Lower lobe of right lung (tissue), 2 donors: ENCODE results near the gene SFPQ. TPM values are rescaled to one million over a fixed set of nuclear protein-coding genes. Genes with fewer than 3 reads are reported as not detected.

Experiments
- ATAC-seq, 2 donors: fragments of 200-7000 bp; cut with Tn5 transposase; one replicate each; pipeline ENCODE4 v1.9.1; 2020 to 2022; ENCODE audit warnings: mild to moderate bottlenecking in 2 of 2, moderate library complexity in 2 of 2
- DNase-seq: peaks from one replicate; pipeline ENCODE4 v3.0.0-alpha.2; 2020
- H3K27ac ChIP-seq: fragments of 200-600 bp; one replicate; pipeline ENCODE4 v1.8.0; 2022
- H3K27me3 ChIP-seq: fragments of 200-600 bp; one replicate; pipeline ENCODE4 v1.8.0; 2022; ENCODE audit warnings: low read depth
- H3K36me3 ChIP-seq: fragments of 200-600 bp; one replicate; pipeline ENCODE4 v1.8.0; 2022; ENCODE audit warnings: mild to moderate bottlenecking
- H3K4me1 ChIP-seq: fragments of 200-600 bp; one replicate; pipeline ENCODE4 v1.8.0; 2022
- H3K4me3 ChIP-seq: fragments of 200-600 bp; one replicate; pipeline ENCODE4 v1.8.0; 2022; ENCODE audit warnings: mild to moderate bottlenecking
- H3K9me3 ChIP-seq: fragments of 200-600 bp; one replicate; pipeline ENCODE4 v1.8.0; 2022
- intact Hi-C: fragments of 100-400 bp; cut with DNase I; formaldehyde crosslinking; loops from one replicate; pipeline ENCODE4 v1.11.0; 2022
- total RNA-seq: library from RNA; stranded (reverse); fragmentation: NEBNext Ultra II Directional; extraction: Animal tissue kit (Norgen Biotek cat#: 25700); gene quantifications from one replicate; pipeline ENCODE4 v1.2.1, GENCODE V29; 2021
- TF ChIP-seq, protein P1 (sequence below): fragments of 200-600 bp; IDR thresholded peaks from one replicate; pipeline ENCODE4 v1.8.0; 2022; ENCODE audit warnings: antibody characterized with exemption, mild to moderate bottlenecking
- donor health status: DM: no; HTN: yes; CAD: no; lungs with severe emphysema.

Gene SFPQ
- total RNA-seq, 1 donor from 2014 or later, result 182 TPM

DNA sequence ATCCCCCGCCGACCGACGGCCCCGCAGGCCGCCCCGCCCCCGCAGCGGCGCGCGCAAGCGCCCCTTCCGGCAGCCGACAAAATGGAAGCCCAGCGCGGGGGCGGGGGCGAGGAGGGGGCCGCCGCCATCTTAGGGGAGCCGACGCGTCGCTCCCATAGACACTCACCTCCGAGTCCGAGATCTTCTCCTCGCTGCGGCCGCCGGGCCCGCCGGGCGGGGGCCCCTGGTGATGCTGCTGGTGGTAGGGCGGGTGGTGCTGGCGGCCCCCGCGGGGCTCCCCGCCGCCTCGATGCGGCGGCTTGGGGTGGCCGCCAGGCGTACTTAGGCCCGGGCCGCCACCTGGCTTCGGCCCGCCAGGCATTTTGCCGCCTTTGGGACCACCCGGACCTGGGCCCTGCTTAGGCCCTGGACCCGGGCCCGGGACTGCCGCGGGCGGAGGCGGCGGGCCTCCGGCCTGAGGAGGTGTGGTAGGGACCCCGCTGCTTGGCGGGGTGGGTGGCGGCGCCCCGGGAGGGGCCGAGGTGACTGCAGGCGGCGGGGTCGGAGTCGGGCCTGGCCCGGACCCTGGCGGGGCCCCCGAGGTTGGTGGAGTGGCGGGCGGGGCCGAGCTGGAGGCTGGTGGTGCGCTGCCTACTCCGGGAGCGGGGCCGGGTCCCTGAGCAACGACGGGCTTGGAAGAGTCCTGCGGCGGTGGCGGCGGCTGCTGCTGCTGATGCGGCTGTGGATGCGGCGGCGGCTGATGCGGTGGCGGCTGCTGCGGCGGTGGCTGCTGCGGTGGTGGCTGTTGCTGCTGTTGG lies 691 bp downstream of the SFPQ start:
- intact Hi-C loops, result no loop called here
- Histone ChIP-seq H3K36me3 (peaks cover 41% of the 10 kb centered on the region), H3K4me3 (peak overlapping the region; percentile 97), H3K9me3 (no peaks in the 10 kb centered on the region), H3K4me1 (peaks cover 47% of the 10 kb centered on the region), H3K27me3 (no peaks in the 10 kb centered on the region), H3K27ac (peak overlapping the region; percentile 99)
- ATAC-seq, result peak; percentile 86 to 89
- DNase-seq, result peak; percentile 91
- TF ChIP-seq, protein P1, sequence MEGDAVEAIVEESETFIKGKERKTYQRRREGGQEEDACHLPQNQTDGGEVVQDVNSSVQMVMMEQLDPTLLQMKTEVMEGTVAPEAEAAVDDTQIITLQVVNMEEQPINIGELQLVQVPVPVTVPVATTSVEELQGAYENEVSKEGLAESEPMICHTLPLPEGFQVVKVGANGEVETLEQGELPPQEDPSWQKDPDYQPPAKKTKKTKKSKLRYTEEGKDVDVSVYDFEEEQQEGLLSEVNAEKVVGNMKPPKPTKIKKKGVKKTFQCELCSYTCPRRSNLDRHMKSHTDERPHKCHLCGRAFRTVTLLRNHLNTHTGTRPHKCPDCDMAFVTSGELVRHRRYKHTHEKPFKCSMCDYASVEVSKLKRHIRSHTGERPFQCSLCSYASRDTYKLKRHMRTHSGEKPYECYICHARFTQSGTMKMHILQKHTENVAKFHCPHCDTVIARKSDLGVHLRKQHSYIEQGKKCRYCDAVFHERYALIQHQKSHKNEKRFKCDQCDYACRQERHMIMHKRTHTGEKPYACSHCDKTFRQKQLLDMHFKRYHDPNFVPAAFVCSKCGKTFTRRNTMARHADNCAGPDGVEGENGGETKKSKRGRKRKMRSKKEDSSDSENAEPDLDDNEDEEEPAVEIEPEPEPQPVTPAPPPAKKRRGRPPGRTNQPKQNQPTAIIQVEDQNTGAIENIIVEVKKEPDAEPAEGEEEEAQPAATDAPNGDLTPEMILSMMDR, result peak; percentile 26

DNA sequence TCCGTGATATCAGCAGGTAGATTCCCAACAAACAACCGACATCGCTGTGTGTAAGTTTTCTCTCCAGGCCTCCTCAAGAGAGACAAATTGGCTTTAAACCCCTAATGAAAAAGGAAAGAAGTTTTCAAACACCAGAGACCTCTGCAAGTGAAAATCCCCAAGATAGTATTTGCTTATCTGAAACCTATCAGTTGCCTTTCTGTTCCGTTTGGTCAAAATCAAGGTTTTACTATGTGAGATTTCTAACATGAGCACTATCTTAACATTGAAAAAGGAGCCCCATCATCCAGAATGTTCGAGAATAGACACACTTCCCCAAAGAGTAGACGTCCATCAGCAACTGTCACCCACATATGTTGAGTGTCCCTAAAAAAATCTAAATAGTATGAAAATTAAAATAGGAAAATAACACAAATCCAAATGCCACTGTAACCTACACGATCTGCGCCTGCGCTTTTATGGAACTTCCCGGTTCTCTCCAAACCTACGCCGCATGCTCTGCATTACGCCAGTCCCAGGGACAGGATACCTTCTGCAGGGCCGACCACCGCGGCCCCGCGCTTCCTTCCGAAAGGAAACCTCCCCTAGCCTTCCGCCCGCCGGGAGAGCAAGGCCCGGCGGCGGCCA lies 1.4 kb downstream of the SFPQ start:
- TF ChIP-seq, protein P1, result no peak
- intact Hi-C loops, result no loop called here
- peak overlapping the region; percentile 99 for H3K27ac ChIP-seq
- no peak for DNase-seq
- no peaks in the 10 kb centered on the region for H3K27me3 ChIP-seq
- no peaks in the 10 kb centered on the region for H3K9me3 ChIP-seq
- no peak for ATAC-seq
- H3K4me1 ChIP-seq, result peaks cover 54% of the 10 kb centered on the region
- peak overlapping the region; percentile 97 for H3K4me3 ChIP-seq
- H3K36me3 ChIP-seq, result peaks cover 48% of the 10 kb centered on the region

DNA sequence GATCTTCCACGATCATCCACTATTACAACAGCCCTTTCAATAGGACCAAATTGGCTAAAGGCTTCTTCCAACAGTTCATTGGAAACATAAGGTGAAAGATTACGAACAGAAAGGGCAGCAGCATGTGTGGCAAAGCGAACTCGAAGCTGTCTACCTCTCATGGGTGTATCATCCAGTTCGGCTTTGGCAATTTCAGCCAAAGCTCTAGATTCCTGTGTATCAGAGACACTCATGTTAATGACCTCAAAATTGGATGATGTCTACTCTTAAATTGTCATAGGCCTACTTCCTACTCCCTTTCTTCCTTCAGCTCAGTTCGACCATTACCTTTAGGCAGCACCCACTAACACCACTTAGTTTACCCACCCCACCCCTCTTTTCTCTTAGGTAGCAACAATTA lies 2.2 kb downstream of the SFPQ start:
- peaks cover 62% of the 10 kb centered on the region for H3K4me1 ChIP-seq
- intact Hi-C loops, result no loop called here
- H3K27me3 ChIP-seq, result no peaks in the 10 kb centered on the region
- ATAC-seq, result no peak
- H3K9me3 ChIP-seq, result no peaks in the 10 kb centered on the region
- H3K4me3 ChIP-seq, result peak overlapping the region; percentile 97
- TF ChIP-seq, protein P1, result no peak
- peaks cover 56% of the 10 kb centered on the region for H3K36me3 ChIP-seq
- no peak overlapping the region for H3K27ac ChIP-seq
- DNase-seq, result no peak

DNA sequence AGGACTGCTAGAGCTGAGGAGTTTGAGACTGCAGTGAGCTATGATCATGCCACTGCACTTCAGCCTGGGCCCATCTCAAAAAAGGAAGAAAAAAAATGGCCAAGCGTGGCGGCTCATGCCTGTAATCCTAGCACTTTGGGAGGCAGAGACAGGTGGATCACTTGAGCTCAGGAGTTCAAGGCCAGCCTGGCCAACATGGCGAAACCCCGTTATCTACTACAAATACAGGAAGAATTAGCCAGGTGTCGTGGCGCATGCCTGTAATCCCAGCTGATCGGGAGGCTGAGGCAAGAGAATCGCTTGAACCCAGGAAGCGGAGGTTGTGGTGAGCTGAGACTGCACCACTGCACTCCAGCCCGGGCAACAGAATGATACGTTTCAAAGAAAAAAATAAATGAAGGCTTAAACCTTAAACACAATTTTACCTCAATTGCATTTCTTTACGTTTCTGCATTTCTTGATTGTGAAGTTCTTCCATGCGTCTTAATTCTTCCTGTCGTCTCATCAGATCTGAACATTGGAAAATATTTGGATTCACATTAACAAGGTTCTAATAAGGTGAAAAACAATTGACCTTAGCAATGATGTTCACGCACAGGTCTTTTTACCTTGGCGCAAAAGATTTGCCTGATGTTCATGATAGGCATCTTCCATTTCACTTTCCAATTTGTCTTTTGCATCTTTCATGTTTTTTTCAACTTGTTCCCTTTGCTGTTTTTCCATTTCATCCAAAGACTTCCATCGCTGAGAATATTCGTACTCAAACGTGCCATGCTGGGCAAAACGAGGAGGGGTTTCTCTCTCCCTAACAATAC lies 4.2 kb downstream of the SFPQ start:
- H3K27ac ChIP-seq, result no peak overlapping the region
- ATAC-seq, result no peak
- peaks cover 67% of the 10 kb centered on the region for H3K4me1 ChIP-seq
- H3K4me3 ChIP-seq, result no peak overlapping the region
- TF ChIP-seq, protein P1, result no peak
- DNase-seq, result no peak
- intact Hi-C loops, result no loop called here
- peaks cover 76% of the 10 kb centered on the region for H3K36me3 ChIP-seq
- H3K9me3 ChIP-seq, result no peaks in the 10 kb centered on the region
- H3K27me3 ChIP-seq, result no peaks in the 10 kb centered on the region

DNA sequence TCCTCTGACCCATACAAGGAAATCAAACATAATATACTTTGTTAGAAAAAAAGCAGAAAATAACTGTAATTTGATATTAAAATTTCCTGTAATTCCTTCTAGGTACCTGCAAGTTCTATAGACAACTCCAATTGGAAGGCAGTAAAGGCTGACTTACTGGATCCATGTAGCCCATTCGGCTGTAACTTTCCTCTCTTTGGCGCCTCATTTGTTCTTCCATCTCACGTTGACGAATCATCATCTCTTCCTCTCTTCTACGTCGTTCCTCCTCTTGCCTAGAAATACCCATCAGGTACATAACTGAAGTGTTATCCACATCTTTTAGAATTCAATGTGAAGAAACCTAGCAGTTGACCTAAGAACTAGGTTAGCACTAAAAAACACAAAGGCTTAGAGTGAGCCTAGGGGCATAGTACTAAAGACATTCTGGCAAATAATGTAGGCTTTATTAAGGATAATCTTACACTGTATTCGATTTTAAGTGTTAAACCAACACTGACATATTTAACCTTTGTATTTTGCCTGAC lies 5.1 kb downstream of the SFPQ start:
- intact Hi-C loops, result no loop called here
- Histone ChIP-seq H3K27ac (no peak overlapping the region), H3K4me3 (no peak overlapping the region), H3K9me3 (no peaks in the 10 kb centered on the region), H3K36me3 (peaks cover 85% of the 10 kb centered on the region), H3K27me3 (no peaks in the 10 kb centered on the region), H3K4me1 (peaks cover 71% of the 10 kb centered on the region)
- ATAC-seq (no peak), DNase-seq (no peak)
- TF ChIP-seq, protein P1, result no peak
